Stimulated activated CD4-positive, alpha-beta T cell treated with anti-CD3 and anti-CD28 coated beads, Interleukin-4, amount 100 ng/mL, for 4 hours (primary cell): ENCODE measurements around the gene CCNI2.

Experiments used
- DNase-seq, 2 experiments: peaks; one replicate each; pipeline ENCODE4 v3.0.0-alpha.2; 2020

The CCNI2 gene

GRCh38 chr5:132766020-132766805, 19.0 kb downstream of the CCNI2 start:
- DNase-seq, result no peak

DNA sequence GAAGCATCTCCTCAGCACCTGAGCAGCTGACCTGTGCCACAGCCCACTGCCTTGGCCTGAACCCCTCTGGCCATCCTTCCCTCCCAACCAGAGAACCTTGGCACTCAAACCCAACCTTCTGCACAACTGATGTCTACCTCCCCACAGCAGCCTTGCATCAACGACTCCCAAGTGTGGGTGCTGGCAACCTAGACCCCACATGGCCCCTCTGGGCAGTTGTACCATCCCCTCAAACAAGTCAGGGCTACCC, 19.5 kb downstream of the CCNI2 start:
- no peak for DNase-seq

DNA sequence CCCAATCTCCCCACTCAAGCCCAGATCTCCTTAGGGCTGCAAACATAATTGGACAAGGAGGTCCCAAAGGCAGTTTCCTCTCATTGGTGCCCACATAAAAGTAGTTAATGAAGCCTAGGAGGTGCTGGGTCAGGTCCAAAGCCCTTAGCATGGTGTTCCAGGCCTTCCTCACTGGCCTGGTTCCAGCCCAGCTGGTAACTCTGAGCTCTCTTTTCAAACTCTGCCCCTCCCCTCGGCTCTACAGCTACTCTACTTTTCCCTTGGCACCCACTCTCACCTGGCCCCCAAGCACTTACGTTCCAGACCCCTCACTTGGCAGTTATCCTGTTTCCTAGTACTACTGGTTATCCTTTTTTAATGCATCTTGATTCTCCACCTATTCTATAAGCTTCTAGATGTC, 19.9 kb downstream of the CCNI2 start:
- DNase-seq, result no peak

DNA sequence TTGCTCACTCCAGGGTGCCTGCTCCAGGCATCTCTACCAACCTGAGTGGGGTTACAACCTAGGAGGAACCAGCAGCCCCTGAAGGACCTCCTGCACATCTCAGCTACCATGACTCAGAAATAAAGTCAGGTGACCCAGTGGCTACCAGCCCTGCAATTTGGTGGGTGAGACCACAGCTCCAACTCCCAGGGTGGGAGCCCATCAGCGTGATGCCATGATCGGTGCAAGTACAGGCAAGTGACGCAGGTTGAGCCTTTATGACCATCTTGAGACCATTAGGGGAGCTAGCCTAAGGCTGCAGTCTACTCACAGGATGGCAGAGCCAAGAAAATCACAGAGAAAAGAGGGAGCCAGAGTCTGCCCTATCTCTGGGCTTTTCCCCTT, 21.3 kb downstream of the CCNI2 start:
- no peak for DNase-seq

DNA sequence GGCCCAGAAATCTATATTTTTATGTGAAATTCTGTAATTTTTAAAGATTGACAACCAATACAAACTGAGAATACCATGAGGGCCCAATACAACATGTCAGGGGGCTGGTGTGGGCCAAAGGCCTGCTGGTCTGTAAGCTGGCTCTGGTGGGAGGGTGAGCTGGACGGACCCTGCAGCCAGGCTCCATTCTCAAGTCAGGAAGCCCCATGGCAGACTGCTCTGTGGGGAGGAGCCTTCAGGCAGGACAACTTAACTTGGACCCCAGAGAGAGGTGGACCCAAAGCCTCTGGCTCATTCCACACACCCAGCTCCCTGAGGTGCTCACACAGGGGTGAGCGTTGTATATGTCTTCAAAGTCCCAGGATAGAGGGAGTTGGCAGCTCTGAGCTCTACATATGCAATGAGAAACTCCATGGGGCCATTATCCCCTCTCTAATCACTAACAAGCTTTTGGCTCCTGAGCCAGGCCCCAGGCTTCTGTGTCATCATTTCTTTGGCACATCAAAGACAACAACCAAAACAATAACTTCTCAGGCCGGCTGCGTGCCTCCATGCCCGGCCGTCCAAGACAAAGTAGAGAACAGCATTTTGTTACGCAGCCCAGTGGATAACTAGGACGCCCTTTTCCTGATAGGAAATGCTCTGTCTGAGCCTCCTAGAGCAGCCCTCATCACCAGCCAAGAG, 23.4 kb downstream of the CCNI2 start:
- no peak for DNase-seq

- no peak for DNase-seq
Observed at GRCh38 chr5:132771503-132771998, 24.3 kb downstream of the CCNI2 start.

DNA sequence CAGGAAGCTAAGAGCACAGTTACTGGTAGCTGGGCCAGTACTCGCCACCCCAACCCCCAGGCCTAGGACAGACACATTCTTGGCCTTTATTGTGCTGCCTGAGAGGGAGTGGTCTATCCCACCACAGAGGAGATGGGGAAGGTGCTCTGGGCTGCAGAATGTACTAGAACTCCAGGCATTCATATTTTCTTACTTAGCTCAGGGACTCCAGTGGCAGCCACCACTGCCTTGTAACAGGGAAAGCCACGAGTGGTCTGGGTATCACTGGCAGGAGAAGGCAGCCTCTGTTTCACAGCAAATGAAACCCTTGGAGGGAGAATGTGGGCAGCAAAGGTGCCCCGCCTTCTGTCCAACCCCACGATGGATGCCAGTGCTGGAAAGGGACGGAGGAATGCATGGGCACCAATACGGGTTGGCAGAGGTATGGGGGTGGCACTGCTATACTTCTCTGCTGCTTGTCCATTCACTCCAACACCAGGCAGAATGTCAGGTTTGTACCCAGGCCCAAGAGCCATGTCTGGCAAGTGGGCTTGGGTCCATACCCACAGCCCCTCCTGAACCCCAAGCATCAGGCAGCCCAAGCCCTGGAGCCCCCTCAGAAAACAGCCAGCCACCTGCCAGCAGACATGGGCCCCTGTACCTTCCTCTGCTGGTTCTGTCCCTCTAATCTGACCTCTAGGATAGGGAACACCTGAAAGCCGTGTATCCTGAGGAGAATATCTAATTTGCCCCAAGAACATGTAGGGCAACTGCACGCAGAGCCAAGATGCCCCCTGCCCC, 25.3 kb downstream of the CCNI2 start:
- no peak for DNase-seq

DNA sequence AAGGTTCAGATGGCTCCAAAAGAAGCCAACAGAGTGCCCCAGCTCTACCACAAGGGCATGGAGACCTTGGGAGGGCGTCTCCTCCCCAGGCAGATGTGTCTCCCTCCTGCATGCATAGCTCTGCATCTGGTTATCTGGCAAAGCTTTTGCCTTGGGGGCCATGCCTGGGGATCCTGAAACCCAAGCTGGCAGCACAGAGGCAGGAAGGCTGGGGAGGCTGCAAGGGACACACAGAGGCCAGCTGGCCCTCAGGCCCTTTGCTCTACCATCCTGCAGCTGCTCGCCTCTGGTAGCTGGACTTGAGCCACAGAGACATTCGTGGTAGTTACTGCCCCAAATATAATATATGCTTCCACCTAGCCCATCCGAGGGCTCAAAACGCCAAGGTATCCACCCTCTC, 25.9 kb downstream of the CCNI2 start:
- DNase-seq, result no peak

DNA sequence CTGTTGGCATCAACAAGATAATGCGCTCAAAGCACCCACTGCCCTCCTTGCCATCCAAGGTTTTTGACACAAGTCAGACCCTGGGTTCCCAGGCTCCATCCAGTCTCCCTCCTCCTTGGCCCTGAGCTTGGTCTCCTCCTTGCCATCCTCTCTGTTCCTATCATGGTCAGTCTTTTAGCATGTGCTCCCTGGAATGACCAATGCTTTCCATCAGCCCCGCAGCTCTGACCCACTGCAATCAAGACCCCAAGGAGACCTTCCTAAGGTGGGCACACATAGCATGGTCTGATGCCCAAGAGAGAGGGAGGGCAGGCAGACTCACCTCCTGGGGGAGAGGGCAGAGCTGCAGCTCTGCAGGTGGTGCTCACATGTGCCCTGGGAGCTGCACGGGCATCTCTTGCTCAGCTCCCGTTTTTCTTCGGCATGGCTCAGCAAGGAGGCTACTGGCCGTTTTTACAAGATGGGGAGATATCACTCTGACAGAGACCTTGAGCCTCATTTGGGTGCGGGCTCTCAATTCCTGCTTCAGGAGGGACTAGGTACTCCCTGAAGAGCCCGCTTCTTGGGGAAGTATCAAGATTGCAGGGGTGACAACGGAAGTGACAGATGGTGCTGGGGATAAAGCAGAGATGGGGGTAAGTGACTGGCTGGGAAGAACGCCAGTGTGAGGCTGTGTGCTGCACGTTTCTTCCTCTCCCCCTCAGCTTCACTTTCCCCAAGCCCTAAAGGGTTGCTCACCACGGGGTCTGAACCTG, 26.6 kb downstream of the CCNI2 start:
- DNase-seq, result no peak

DNA sequence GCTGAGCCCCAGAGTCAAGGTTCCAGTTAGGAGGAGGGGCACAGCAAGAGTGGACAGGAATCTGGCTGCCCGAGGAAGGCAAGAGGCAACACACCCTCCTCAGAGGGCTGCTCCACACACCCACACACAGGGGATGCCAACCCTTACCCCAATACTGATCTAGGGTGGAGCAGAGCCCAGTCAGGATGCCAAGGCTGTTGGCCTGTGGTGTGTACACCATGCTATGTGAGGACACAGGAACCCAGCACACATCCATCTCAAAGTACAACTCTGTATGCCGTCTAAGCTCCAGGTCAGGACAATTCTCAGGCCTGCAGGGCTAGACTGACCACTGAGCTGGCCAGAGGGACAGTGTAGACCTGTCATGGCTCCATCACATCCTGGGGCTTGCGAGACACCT, 27.2 kb downstream of the CCNI2 start:
- no peak for DNase-seq

- no peak for DNase-seq
Observed at GRCh38 chr5:132774896-132775295, 27.7 kb downstream of the CCNI2 start.

GRCh38 chr5:132775476-132775961, 28.3 kb downstream of the CCNI2 start:
- no peak for DNase-seq

DNA sequence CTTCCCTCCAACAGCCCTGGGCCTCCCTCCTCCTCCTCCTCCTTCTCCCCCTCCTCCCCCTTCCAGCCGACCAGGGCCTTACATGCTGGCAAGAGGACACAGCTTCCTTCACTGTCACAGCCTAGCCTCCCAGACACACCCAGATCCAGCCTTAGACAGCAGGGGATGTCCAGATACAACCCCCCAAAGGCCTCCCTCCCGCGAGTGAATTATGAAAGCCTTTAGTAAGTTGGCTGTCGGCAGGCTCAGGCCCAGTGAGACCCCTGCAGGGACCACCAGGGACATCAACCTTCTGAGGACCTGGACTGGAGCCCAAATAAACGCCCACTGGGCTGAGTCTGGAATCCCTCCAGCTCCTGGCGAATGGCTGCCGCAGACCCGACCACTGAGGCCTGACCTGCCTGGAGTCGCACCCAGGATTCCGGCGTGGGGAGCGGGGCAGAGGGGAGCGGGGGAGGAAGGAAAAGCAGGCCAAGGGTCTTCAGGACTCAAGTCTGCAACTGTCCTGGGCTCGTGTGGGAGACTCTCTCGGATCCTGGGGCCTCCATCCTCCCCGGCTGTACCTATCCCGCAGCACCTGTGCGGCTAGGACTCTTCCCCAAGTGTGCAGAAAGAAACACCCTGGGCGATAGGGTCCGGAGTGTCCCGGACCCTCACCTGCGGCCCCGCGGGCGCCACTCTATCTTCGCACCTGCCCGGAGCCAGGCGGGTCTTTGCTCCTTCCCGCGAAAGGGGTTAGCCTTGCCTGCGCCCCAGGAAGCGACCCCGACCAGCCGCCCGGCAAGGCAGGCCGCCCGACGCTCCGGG, 29.1 kb downstream of the CCNI2 start:
- no peak for DNase-seq

DNA sequence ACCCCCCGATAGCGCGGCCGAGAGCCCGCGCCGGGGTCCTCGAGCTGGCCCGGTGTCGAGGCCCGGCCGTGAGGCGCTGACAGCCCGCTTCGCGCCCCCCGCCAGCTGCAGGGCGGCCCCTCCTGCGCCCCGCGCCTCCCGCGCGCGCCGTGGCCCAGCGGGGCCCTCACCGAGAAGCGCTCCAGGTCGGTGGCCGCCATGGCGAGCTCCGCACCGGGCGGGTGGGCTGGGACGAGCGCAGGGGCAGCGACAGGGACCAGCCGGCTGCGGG, 29.6 kb downstream of the CCNI2 start:
- no peak for DNase-seq

GRCh38 chr5:132777209-132778069, 30.2 kb downstream of the CCNI2 start, which contains the start of gene SEPTIN8:
SEPTIN8 (minus strand) TSS chr5:132777239; CDS start chr5:132777137, 102 bp downstream.
- peak; percentile 7 to 39 for DNase-seq

DNA sequence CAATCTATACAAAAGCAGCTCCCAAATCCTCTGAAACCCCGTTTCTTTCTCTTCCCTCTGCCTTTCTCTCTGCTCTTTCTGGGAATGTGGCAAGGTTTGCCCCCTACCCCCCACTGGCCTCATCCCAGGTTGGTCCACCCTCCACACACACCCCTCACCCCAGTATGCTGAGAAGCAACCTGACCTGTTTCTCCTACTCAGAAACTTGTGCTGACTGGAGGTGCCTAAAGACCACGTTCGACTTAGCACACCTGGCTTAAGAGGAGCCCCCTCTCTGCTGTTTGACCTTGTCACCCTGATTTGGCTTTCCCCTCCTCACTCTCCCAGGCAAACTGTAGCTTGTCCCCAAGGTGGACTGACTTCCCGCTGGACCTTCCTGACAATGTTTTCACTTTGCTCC, 30.9 kb downstream of the CCNI2 start:
- DNase-seq, result no peak

GRCh38 chr5:132778856-132779255, 31.6 kb downstream of the CCNI2 start:
- DNase-seq, result no peak

DNA sequence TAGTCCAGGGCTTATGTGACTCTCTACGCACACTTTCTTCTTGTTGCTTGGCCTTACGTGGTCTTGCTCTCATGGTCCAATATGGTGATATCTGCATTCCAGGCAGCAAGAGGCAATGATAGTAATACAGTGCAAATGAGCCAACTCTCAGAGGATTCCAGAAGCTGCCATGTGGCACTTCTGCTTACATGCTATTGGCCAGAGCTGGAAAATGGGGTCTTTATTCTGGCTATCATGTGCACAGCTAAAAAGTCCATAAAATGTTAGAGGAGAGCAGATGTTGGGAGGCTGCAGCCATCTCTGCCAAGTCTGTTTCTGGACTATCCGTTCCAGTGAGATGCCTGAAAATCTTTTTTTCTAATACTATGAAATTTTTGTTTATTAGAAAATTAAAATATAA, 32.7 kb downstream of the CCNI2 start:
- no peak for DNase-seq

- DNase-seq, result no peak
Observed at GRCh38 chr5:132780577-132780976, 33.4 kb downstream of the CCNI2 start.

DNA sequence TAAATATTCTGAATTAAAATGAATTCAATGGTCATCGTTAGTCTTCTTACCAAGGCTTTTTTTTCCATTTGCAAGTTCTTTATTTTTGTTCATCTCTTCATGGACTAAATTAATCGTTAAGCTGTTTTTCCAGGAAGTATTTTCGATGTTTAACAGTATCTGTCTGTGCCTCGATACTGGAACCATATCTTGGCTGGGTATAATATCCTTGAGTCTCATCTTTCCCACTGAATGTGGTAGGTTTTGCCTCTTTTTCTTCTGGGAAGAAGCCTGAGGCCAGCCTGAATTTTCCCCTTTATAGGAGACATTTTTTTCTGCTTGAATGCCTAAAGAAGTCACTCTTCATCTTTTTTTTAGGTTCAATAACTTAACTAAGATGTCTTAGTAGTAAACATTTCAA, 33.8 kb downstream of the CCNI2 start:
- DNase-seq, result no peak

DNA sequence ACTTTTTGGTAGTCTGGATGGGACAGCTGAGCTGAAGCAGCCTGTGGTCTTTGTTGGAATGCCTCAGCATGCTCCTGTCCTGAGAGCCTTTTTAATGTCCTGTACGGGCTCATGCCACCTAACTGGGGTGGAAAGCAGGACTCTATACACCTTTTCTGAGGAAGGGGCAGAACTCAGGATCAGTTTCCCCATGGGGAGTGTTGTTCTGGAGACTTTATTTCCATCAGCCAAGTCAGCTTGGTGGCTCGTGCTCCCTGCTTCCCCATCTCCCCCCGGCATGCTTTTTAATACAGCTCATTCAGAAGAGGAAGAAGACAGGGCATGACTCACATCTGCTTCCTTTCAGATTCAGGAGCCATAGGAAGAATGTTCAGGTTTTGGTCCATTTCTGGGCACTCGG, 34.9 kb downstream of the CCNI2 start:
- no peak for DNase-seq
